Skin of body (tissue), 2 donors: Measurements from ENCODE around the gene CCNJ. TPM values are rescaled to one million over a fixed set of nuclear protein-coding genes. Genes with fewer than 3 reads are reported as not detected.
"Not testable (repeated sequence)": the region's sequence is repeated elsewhere in the genome, so short reads cannot be mapped to it uniquely, and the experiment has no call there.

Source experiments
- DNase-seq: peaks from one replicate; lab custom pipeline; 2025; lab: John Stamatoyannopoulos, UW
- total RNA-seq: library from RNA; depleted of rRNA; stranded (reverse); fragments of >200 nt; gene quantifications from one replicate; pipeline ENCODE4 v1.2.3, GENCODE V29; 2014

The CCNJ gene
- 6.9 TPM for total RNA-seq

DNA sequence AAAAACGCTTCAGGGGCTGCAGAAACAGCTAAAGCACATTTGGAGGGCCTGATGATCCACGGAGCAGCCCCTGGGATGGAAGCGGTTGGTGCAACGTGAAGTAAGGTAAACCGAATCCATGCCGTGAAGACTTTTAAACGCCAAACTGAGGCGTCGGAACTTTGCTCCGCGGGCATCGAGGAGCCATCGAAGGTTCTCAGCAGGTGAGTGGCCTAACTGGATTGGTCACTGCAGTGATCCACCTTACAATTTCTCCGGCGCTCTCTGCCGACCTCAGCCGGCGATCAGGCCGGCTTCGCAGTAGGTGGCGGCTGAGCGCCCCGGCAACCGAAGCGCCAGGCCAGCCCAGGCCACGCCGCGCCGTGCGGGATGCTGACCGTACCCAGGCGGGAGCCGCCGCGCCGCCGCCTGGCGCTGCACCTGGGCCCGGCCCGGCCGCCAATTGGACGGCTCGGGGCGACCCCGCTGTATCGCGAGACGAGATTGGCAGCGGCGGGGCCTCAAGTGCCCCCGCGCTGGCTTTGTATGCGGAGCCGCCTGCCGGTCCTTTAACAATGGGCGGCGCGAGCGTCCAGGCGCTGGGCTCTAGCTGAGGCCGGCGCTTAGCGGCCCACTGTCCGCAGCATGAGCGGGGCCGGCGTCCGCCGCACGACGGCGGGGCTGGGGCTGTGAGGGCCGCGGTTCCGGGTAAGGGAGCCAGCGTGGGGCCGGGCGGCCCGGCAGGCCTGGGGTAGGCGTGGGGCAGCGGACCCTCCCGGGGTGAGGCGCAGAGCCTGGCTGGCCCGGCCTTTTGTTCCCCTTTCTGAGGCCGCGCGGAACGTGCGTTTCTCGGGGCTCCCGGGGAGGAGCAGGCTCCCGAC lies at the start of gene CCNJ:
Gene CCNJ (plus strand): TSS at position 551 of the 860 bp plus-strand sequence. CDS start 811 bp downstream, outside the sequence.
- peak; percentile 52 for DNase-seq

DNA sequence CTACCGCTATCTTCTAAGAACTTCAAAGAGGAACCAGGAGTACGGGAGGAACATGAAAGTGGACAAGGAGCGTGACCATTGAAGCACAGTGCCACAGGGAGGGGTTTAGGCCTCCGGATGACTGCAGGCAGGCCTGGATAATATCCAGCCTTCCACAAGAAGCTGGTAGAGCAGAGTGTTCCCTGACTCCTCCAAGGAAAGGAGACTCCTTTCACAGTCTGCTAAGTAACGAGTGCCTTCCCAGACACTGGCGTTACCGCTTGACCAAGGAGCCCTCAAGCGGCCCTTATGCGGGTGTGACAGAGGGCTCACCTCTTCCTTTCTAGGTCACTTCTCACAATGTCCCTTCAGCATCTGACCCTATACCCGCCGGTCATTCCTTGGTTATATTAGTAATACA lies 49.0 kb upstream of the CCNJ start:
- DNase-seq = not testable (repeated sequence)

DNA sequence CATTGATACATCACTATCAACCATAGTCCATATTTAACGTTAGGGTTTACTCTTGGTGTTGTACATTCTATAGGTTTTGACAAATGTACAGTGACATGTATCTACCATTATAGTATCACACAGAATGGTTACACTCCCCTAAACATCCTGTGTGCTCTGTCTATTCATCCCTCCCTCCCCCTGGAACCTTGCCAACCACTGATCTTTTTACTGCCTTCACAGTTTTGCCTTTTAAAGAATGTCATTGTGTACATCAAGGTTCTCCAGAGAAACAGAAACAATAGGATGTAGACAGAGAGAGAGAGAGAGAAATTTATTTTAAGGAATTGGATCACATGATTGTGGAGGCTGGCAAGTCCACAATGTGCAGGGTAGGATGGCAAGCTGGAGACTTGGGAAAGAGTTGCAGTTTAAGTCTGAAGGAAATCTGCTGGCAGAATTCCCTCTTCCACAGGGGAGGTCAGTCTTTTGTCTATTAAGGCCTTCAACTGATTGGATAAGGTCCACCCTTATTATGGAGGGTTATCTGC lies 45.1 kb upstream of the CCNJ start:
- no peak for DNase-seq

GRCh38 chr10:96013956-96014355 lies 29.4 kb upstream of the CCNJ start:
- no peak for DNase-seq

DNA sequence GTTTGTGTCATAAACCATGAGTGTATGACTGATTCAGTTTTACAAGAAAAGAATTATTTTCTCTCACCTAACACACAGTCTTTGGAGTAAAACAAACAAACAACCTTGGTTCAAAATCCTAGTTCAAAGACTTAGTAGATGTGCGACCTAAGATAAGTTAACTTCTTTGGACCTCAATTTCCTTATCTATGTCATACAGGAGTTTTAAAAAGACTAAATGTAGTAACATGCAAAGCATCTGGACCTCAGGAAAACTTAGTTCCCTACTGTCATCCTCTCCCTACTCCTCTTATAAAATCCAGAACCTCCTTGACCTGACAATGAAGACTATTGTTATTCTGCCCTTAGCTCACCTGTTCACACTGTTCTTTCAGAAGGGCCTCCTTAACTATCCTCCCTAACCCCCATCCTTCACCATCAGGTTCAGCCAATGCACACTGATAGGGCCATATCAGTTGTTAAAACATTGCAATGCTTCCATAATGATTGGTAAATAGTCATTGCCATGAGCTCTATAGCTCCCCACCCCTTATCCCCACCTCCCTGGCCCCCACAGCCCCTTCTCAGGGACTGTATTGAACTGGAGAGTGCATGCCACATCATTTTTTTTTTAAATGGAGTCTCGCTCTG lies 28.8 kb upstream of the CCNJ start:
- DNase-seq = no peak

- peak; percentile 85 for DNase-seq
Observed at GRCh38 chr10:96017191-96017687, 26.1 kb upstream of the CCNJ start.

DNA sequence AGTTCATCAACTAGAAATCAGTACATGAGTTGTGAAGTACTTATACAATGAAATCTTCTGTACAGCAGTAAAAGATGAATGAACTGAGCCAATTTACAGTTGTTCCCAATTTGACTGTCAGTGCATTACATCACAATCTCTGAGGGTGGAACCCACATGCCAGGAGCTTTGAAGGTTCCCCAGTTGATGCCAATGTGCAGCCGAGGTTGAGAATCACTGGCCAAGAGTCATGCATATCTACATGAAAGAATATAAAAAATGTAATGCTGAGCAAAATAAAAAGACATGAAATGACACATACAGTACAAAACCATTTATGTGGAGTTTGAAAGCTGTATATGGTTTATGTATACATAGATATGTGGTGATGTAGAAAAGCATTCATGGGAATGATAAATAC lies 22.1 kb upstream of the CCNJ start:
- DNase-seq = no peak

- no peak for DNase-seq
Observed at GRCh38 chr10:96022739-96023138, 20.6 kb upstream of the CCNJ start.

DNA sequence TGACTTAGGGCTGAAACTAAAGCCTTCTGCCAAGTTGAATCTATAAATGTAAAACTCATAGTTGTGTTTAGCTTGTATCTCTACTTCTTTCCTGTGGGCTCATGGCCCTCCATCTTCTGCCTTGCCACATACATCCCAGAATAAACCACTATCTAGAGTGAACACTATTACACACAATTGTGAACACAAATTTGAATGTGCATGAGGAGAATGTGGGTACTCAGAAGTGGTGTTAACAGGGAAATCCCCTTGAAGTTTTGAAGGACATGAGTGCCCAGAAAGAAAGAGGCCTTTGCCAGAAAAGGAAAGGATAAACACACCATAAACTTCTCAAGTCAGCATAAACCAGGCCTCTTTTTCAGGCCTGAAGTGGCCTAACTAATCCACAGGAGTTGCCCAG lies 20.2 kb upstream of the CCNJ start:
- no peak for DNase-seq

GRCh38 chr10:96025566-96025965 lies 17.8 kb upstream of the CCNJ start:
- DNase-seq = no peak

DNA sequence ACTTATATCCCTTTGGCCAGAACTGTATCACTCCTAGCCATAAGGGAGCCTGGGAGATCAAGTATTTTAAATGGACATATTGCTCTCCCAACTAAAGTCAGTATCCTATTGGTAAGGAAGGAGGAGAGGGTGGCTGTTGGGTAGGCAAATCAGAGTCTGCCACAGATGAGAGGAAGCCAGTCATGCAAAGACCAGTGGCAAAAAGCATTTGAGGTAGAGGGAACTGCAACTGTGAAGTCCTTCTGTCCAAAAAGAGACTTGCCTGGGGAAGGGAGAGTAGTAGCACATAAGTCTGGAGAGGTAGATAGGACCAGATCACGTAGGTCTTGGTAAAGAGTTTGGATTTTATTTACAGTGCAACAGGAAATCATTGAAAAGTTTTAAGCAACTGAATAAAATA lies 8.8 kb upstream of the CCNJ start:
- no peak for DNase-seq

DNA sequence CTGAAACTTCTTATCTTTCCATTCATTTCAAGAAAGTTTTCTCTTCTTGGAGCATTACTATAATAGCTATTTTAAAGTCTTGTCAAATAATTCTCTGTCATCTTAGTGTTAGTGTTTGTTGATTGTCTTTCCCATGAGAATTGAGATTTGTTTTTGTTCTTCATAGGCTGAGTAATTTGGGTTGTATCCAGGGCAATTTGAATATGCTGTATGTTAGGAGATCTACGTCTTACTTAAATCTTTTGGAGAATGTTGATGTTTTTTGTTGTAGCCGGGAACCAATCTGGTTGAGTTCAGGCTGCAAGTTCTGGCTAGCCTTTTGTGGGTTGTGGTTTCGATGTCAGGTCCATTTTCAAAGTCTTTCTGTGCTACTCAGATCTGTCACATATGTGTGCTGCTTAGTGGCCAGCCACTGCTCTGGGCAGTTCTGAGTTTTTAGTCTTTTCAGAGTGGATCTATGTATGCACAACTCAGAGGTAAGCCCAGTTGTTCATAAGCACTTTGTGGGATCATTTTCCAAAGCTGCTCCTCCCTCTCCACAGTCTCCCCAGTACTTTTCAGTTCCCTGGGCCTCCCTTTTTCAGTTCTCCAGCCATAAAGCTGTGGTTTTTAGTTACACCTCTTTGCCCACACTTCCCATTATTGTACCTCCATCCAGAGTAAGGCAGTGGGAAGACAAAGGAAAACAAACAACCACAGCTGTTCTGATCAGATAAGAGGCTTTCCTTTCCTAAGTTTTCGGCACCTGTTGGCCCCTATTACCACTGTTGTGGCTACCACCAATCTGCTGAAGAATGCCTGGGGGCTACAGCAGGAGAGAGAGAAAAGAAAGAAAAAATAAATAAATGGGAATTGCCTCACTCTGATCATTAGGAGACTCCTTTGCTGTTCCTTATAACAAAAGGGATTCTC lies 4.7 kb upstream of the CCNJ start:
- DNase-seq = no peak

DNA sequence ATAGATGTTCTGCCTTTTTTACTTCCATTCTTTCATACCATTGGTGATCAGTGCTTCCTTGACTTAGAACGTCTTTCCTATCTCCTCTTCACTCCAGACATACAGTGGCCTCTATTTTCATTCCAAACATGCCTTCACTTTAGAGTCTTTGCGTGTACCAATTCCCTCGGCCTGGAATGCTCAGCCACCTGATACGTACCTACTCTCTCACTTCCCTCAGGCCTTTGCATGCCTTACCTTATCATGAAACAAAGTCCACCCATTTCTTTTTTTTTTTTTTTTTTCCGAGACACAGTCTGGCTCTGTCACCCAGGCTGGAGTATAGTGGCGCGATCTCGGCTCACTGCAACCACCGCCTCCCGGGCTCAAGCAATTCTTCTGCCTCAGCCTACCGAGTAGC lies 2.2 kb upstream of the CCNJ start:
- DNase-seq = no peak

- peak; percentile 36 for DNase-seq
Observed at GRCh38 chr10:96043893-96044715, 721 bp downstream of the CCNJ start.

DNA sequence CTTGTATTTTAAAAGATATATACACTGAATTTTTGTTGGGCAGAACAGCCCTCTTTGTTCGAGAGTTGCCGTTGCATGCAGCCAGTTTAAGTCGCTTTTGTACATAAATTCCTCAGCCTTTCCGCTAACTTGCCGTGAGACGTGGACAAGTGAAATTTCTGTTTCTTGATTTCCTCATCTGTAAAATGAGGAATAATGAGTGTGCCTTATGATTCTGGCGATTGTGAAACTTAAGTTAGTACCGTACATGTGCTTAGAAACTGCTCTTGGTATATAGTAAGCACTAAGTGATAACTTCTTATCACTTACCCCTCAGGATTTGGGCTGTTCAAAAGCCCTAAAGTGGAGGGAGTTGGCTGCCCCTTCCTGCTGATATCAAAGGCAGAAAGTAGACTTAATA lies 1.4 kb downstream of the CCNJ start:
- DNase-seq = peak; percentile 15

- no peak for DNase-seq
Observed at GRCh38 chr10:96046546-96046945, 3.2 kb downstream of the CCNJ start.

DNA sequence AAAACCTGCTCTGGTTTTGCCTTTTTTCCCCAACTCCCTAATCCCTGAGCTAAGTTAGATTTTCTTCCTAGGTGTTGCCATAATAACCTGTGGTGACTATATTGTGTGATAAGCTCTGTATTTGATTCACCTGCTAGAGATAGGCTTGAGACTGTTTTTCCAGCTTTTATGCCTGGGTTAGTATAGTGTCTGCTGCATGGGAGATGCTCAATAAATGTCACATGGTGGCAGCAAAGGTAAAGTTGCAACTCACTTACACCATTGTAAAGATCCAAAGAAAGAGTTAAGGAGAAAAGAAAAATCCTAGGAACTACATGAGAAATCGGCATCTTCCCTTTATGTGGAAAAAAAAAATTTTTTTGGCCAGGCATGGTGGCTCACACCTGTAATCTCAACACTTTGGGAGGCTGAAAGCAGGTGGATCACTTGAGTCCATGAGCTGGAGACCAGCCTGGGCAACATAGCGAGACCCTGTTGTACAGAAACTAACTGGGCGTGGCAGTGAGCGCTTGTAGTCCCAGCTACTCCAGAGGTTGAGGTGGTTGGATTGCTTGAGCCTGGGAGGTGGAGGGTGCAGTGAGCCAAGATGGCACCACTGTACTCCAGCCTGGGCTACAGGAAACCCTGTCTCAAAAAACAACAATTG lies 3.7 kb downstream of the CCNJ start:
- DNase-seq = no peak

DNA sequence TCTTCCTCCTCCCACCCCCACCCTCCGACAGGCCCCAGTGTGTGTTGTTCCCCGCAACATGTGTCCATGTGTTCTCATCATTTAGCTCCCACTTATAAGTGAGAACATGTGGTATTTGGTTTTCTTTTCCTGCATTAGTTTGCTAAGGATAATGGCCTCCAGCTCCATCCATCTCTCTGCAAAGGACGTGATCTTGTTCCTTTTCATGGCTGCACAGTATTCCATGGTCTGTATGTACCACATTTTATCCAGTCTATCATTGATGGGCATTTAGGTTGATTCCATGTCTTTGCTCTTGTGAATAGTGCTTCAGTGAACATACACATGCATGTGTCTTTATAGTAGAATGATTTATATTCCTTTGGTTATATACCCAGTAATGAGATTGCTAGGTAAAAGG lies 4.5 kb downstream of the CCNJ start:
- not testable (repeated sequence) for DNase-seq

- no peak for DNase-seq
Observed at GRCh38 chr10:96049340-96049739, 6.0 kb downstream of the CCNJ start.

DNA sequence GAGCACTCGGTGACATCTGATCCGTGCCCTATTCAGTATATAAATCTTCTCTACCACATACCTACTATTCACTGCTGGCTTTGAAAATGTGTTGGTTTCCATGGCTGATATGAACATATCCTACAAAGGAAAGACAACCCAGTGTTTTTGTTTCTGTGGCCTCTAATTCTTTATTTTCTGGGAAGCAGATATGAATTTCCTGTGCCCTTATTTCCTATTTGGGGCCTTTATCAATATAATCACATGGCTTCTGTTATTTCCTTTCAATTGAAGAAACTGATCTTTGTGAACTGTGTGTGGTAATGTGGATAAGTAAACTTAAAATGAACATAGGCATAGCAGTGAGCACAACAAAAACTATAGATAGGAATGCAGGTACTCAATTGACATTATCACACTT lies 10.6 kb downstream of the CCNJ start:
- DNase-seq = no peak
